Transverse colon (tissue), 4 donors: ENCODE results near the gene PCBP3. TPM values are rescaled to one million over a fixed set of nuclear protein-coding genes. Genes with fewer than 3 reads are reported as not detected.
"Not testable (repeated sequence)": the region's sequence is repeated elsewhere in the genome, so short reads cannot be mapped to it uniquely, and the experiment has no call there.

Experiments used
- DNase-seq: peaks from one replicate; pipeline ENCODE4 v3.0.0-alpha.2; 2019
- H3K27ac ChIP-seq, 4 donors: fragments of 200-600 bp; sonication (generic); 2 replicates each; pipeline ENCODE4 v1.5.1; 2016 to 2018; ENCODE audit warnings: inconsistent platforms in 4 of 4
- H3K27me3 ChIP-seq: fragments of 200-600 bp; sonication (generic); 2 replicates; pipeline ENCODE4 v1.5.1; 2017; ENCODE audit warnings: inconsistent platforms
- H3K36me3 ChIP-seq, 4 donors: fragments of 200-600 bp; sonication (generic); 2 replicates each; pipeline ENCODE4 v1.5.1; 2017 to 2019; ENCODE audit warnings: inconsistent platforms in 4 of 4
- H3K4me1 ChIP-seq, 4 donors: fragments of 200-600 bp; sonication (generic); 2 replicates each; pipeline ENCODE4 v1.5.1; 2017 to 2020; ENCODE audit warnings: inconsistent platforms in 4 of 4
- H3K4me3 ChIP-seq, 4 donors: fragments of 200-600 bp; sonication (generic); 1 replicate in 1 of 4; 2 replicates in 3 of 4; pipeline versions ENCODE4 v1.5.1 to v1.6.1; 2017 to 2019; ENCODE audit warnings: inconsistent platforms in 4 of 4
- H3K9me3 ChIP-seq, 2 donors: fragments of 200-600 bp; sonication (generic); 2 replicates each; pipeline ENCODE4 v1.5.1; 2017 to 2019; ENCODE audit warnings: inconsistent platforms in 2 of 2
- CTCF ChIP-seq, 5 experiments: fragments of 200-600 bp in 3 of 5; fragments of 450-650 bp in 2 of 5; sonication (generic) in 3 of 5; IDR thresholded peaks; 1 replicate in 2 of 5; 2 replicates in 3 of 5; pipeline ENCODE4 v1.5.1; 2016 to 2017; ENCODE audit warnings: antibody characterized with exemption in 5 of 5, inconsistent platforms in 3 of 5, mild to moderate bottlenecking in 2 of 5, moderate library complexity in 1 of 5
- EP300 ChIP-seq: sonication (generic); formaldehyde crosslinking; IDR thresholded peaks from one replicate; pipeline ENCODE4 v1.6.1; 2017; ENCODE audit warnings: antibody characterized with exemption, low read depth
- POLR2A ChIP-seq: fragments of 450-650 bp; IDR thresholded peaks from one replicate; pipeline ENCODE4 v1.6.1; 2016; ENCODE audit warnings: antibody characterized with exemption, mild to moderate bottlenecking, moderate library complexity
- POLR2AphosphoS5 ChIP-seq, 3 donors: sonication (generic); formaldehyde crosslinking; IDR thresholded peaks; one replicate each; pipeline ENCODE4 v1.6.1; 2016; ENCODE audit warnings: antibody characterized with exemption in 3 of 3
- WGBS, 2 donors: methylation state at CpG; one replicate each; pipeline ENCODE4 v1.1.5; 2018; ENCODE audit warnings: low coverage in 1 of 2; 5-methylcytosine and 5-hydroxymethylcytosine counted together
- in situ Hi-C, 4 donors: fragments of 200-750 bp; cut with MboI; loops; one replicate each; pipeline versions ENCODE4 v1.15.0 to v1.15.1; 2017; ENCODE audit warnings: low sequenced_read_pairs in 3 of 4, low pct_ligation_motif_present in 1 of 4, low pct_unique_long_range_greater_than_20kb in 1 of 4
- intact Hi-C: fragments of 100-400 bp; cut with DNase I; formaldehyde crosslinking; loops from one replicate; pipeline ENCODE4 v1.15.1; 2023; ENCODE audit warnings: low total_unique reads
- total RNA-seq, 4 donors: library from RNA; depleted of rRNA; stranded (reverse); fragments of >200 nt; gene quantifications; one replicate each; pipeline ENCODE4 v1.1.0, GENCODE V29; 2016

Gene PCBP3
- total RNA-seq, 4 donors from 2014 or later, result 0.80 to 7.8 (median 5.3) TPM

GRCh38 chr21:45662623-45663245, 19.2 kb downstream of the PCBP3 start:
- intact Hi-C loops, H3K27ac ChIP-seq: not testable (repeated sequence)
- 94 to 100% methylated on average over 4 to 10 of the region's 10 CpGs for WGBS, 2 donors

GRCh38 chr21:45669382-45669781, 25.9 kb downstream of the PCBP3 start:
- H3K27ac ChIP-seq, result no peak overlapping the region
- peaks cover 8 to 13% of the 10 kb centered on the region in 2 donors for H3K9me3 ChIP-seq
- intact Hi-C loops, result no loop called here
- H3K4me1 ChIP-seq, result no peaks in the 10 kb centered on the region
- TF ChIP-seq EP300 (no peak), CTCF (IDR thresholded peaks at IDR 0.05) (no peak)
- no peak overlapping the region for H3K4me3 ChIP-seq
- H3K36me3 ChIP-seq, result no peaks in the 10 kb centered on the region
- WGBS, 2 donors, result 89% methylated on average over 1 of the region's 1 CpG; no CpG with 5 or more reads in 1 of the 2 donors
- H3K27me3 ChIP-seq, result no peaks in the 10 kb centered on the region
- DNase-seq, result no peak
- in situ Hi-C loops, result no loop called here

More at GRCh38 chr21:45662623-45663245, 19.2 kb downstream of the PCBP3 start:
- H3K9me3 ChIP-seq, H3K4me3 ChIP-seq, H3K36me3 ChIP-seq, DNase-seq, H3K27me3 ChIP-seq, H3K4me1 ChIP-seq, in situ Hi-C loops: not testable (repeated sequence)

GRCh38 chr21:45670731-45671130, 27.2 kb downstream of the PCBP3 start:
- in situ Hi-C loops (no loop called here), intact Hi-C loops (no loop called here)
- no peaks in the 10 kb centered on the region for H3K4me1 ChIP-seq
- no peak overlapping the region for H3K27ac ChIP-seq
- no peaks in the 10 kb centered on the region for H3K27me3 ChIP-seq
- H3K9me3 ChIP-seq, result peaks cover 4 to 10% of the 10 kb centered on the region in 2 donors
- 77 to 83% methylated on average over 1 to 3 of the region's 3 CpGs for WGBS, 2 donors
- no peaks in the 10 kb centered on the region for H3K36me3 ChIP-seq
- TF ChIP-seq EP300 (no peak), POLR2A (no peak), CTCF (IDR thresholded peaks at IDR 0.05) (no peak), POLR2AphosphoS5 (IDR thresholded peaks at IDR 0.05) (no peak)
- H3K4me3 ChIP-seq, result no peak overlapping the region
- DNase-seq, result no peak

- H3K4me1 ChIP-seq, in situ Hi-C loops, intact Hi-C loops, H3K36me3 ChIP-seq, H3K27me3 ChIP-seq, H3K9me3 ChIP-seq, H3K4me3 ChIP-seq, H3K27ac ChIP-seq, DNase-seq: not testable (repeated sequence)
- 90 to 92% methylated on average over 1 of the region's 1 CpG for WGBS, 2 donors
Observed at GRCh38 chr21:45678790-45679189, 35.3 kb downstream of the PCBP3 start.

- Histone ChIP-seq H3K36me3 (no peaks in the 10 kb centered on the region), H3K9me3 (no peaks in the 10 kb centered on the region), H3K27me3 (no peaks in the 10 kb centered on the region), H3K4me3 (no peak overlapping the region), H3K27ac (no peak overlapping the region), H3K4me1 (no peaks in the 10 kb centered on the region)
- no peak for TF ChIP-seq EP300
- no peak for TF ChIP-seq POLR2A
- TF ChIP-seq CTCF (IDR thresholded peaks at IDR 0.05), result no peak
- no peak for TF ChIP-seq POLR2AphosphoS5 (IDR thresholded peaks at IDR 0.05)
- intact Hi-C loops, result no loop called here
- in situ Hi-C loops, result no loop called here
- no peak for DNase-seq
- WGBS, 2 donors, result 75 to 80% methylated on average over 1 of the region's 1 CpG
Observed at GRCh38 chr21:45680215-45680614, 36.7 kb downstream of the PCBP3 start.
